Activated naive CD4-positive, alpha-beta T cell treated with anti-CD3 and anti-CD28 coated beads, Interleukin-2, amount 50 U/mL, for 24 hours (primary cell): Measurements from ENCODE around the gene MAIP1.
"Not testable (repeated sequence)": the region's sequence is repeated elsewhere in the genome, so short reads cannot be mapped to it uniquely, and the experiment has no call there.

ENCODE experiments used
- H3K27ac Mint-ChIP-seq: one replicate; pipeline ENCODE4 v1.8.0; 2021; ENCODE audit warnings: mild to moderate bottlenecking, mixed read lengths
- H3K27me3 Mint-ChIP-seq: one replicate; pipeline ENCODE4 v1.8.0; 2021; ENCODE audit warnings: mixed read lengths
- H3K36me3 Mint-ChIP-seq: one replicate; pipeline ENCODE4 v1.8.0; 2021; ENCODE audit warnings: mixed read lengths
- H3K4me1 Mint-ChIP-seq: one replicate; pipeline ENCODE4 v1.8.0; 2021; ENCODE audit warnings: mixed read lengths
- H3K4me3 Mint-ChIP-seq: one replicate; pipeline ENCODE4 v1.8.0; 2021; ENCODE audit warnings: mild to moderate bottlenecking, mixed read lengths
- H3K9me3 Mint-ChIP-seq: one replicate; pipeline ENCODE4 v1.8.0; 2021; ENCODE audit warnings: mixed read lengths

Gene MAIP1, protein sequence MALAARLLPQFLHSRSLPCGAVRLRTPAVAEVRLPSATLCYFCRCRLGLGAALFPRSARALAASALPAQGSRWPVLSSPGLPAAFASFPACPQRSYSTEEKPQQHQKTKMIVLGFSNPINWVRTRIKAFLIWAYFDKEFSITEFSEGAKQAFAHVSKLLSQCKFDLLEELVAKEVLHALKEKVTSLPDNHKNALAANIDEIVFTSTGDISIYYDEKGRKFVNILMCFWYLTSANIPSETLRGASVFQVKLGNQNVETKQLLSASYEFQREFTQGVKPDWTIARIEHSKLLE

DNA sequence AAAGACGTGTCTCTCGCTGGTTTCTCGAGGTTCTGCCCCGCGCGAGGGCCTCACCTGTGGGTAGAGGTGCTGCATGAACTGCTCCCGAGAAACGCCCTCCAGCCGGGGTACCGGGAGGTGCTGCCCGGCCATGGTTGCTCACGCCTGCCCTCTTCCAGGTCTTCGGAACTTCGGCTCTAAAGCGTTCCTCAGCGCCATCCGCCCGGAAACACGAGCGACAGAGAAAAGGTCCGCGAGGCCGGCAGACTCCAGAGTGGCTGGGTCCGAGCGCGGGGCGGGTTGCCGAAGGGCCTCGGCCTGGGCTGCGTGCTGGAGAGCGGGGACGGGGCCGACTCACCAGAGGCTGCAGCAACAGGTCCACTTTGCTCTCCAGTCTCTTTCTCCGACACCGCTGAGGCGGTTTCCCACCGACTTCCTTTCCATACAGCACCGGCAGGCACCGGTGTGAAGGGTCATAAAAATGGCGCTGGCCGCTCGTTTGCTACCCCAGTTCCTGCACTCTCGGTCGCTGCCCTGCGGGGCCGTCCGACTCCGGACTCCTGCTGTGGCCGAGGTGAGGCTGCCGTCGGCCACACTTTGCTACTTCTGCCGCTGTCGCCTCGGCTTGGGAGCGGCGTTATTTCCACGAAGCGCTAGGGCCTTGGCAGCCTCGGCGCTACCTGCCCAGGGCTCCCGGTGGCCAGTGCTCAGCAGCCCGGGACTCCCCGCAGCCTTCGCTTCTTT is at the start of gene MAIP1, which contains the start of gene TYW5:
TSS of gene MAIP1 (plus strand) at position 244 of the 723 bp plus-strand sequence. CDS start at position 461, 217 bp downstream.
TSS of gene TYW5 (minus strand) at position 153 of the 723 bp plus-strand sequence. CDS start at position 132, 21 bp downstream.
- H3K4me3 Mint-ChIP-seq, result peak within 1 kb of the TSS; percentile 99
- H3K27me3 Mint-ChIP-seq, result no peaks in the 10 kb centered on the region
- peak within 1 kb of the TSS; percentile 95 for H3K27ac Mint-ChIP-seq
- peaks cover 53% of the 10 kb centered on the region for H3K4me1 Mint-ChIP-seq
- H3K9me3 Mint-ChIP-seq, result no peaks in the 10 kb centered on the region
- H3K36me3 Mint-ChIP-seq, result peaks cover 3% of the 10 kb centered on the region

DNA sequence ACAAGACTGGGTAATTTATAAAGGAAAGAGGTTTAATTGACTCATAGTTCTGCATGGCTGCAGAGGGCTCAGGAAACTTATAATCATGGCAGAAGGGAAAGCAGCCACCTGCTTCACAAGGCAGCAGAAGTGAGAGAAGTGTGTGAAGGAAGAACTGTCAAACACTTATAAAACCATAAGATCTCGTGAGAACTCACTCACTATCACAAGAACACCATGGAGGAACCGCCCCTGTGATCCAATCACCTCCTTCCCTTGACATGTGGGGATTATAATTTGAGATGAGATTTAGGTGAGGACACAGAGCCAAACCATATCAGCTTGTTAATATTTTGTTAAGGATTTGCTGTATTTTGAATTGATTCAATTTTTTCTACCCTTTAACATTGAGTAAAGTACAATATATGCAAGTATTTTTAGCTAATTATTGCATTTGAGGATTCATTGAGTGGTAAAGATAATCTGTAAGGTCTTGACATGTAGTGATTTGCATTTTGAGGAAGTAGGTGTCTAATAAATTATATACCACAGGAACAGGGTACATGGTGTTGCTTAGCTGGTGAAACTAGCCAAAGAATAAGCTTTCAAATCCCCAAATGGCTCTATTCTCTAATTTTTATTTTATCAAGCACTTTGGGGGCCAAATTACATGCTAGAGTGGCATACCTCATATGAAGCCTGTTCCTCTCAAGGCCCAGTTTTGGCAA is 48.2 kb upstream of the MAIP1 start:
- Mint-ChIP-seq H3K36me3 (no peaks in the 10 kb centered on the region), H3K4me1 (peaks cover 10% of the 10 kb centered on the region), H3K4me3 (no peak overlapping the region), H3K9me3 (no peaks in the 10 kb centered on the region), H3K27me3 (peaks cover 2% of the 10 kb centered on the region), H3K27ac (no peak overlapping the region)

DNA sequence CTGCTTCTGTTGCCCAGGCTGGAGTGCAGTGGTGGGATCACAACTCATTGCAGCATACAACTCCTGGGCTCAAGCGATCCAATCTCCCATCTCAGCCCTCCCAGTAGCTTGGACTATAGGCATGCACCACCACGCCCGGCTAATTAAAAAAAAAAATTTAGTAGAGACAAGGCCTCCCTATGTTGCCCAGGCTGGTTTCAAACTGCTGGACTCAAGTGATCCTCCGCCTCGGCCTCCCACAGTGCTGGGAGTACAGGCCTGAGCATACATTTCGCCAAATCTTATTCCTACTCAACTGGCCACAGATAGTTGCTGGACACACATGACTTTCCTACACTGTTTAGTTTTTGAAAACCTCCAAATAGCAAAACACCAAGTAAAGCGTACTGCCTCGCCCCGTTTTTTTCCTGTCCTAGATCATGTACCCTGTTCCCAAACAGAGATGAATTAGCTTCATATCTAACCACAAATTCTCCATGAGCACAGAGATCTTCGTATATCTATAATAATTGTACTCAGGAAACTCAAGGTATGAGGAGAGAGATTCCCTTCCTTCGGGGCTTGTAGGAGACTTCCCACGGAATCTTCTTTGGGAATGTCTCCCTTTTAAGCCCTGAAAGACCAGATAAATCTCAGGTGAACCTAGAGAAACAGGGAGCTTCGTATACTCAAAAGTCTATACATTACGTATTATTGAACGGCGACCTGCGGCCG is 44.9 kb upstream of the MAIP1 start:
- Mint-ChIP-seq H3K36me3 (no peaks in the 10 kb centered on the region), H3K27me3 (peaks cover 2% of the 10 kb centered on the region), H3K9me3 (no peaks in the 10 kb centered on the region), H3K4me3 (peak overlapping the region; percentile 95), H3K27ac (peak overlapping the region; percentile 66), H3K4me1 (peaks cover 32% of the 10 kb centered on the region)

DNA sequence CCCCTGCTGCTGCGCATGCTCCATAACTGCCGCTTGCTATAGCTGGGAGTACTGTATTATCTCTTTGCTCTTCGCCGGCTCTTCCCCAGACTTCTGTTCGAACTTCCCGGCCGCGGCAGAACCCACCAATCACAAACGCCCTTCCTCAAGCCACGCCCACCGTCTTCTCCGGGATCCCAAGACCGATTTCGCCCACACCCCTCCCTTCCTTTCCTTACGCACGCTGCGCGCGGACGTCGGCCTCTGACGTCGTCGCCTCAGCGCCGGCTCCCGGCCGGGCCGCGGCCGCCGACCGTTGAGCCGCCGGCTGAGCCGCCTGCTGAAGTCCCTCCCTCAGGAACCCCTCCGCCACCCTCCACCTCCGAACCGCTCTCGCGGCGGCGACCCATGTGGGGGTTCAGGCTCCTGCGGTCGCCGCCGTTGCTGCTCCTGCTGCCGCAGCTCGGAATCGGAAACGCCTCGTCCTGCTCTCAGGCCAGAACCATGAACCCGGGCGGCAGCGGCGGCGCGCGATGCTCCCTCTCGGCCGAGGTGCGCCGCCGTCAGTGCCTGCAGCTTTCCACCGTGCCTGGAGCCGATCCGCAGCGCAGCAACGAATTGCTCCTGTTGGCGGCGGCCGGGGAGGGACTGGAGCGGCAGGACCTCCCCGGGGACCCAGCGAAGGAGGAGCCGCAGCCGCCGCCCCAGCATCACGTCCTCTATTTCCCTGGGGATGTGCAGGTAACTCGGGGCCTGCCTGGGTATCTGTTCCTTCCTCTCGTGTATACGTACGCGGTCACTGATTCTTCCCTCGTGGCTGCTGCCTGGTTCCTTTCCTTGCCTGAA is 44.1 kb upstream of the MAIP1 start, which contains the start of gene C2orf69:
TSS of gene C2orf69 (plus strand) at position 242 of the 825 bp plus-strand sequence. CDS start at position 388, 146 bp downstream.
- H3K36me3 Mint-ChIP-seq, result peaks cover 6% of the 10 kb centered on the region
- peaks cover 2% of the 10 kb centered on the region for H3K27me3 Mint-ChIP-seq
- H3K9me3 Mint-ChIP-seq, result no peaks in the 10 kb centered on the region
- H3K27ac Mint-ChIP-seq, result peak within 1 kb of the TSS; percentile 88
- H3K4me1 Mint-ChIP-seq, result peaks cover 32% of the 10 kb centered on the region
- H3K4me3 Mint-ChIP-seq, result peak within 1 kb of the TSS; percentile 95

DNA sequence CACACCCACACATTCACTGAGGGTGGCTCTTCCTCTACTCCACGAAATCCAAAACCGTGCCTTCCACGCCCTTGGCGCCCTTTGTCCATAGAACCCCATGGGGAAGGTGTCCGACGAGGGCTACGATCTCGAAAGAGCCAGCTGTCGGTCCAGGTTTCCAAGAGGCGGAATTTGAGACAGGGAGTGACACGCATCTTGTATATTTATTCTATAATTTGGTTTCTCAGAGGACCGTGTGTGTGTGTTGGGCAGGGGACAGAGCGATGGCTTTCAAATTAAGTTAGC is 43.6 kb upstream of the MAIP1 start:
- peaks cover 12% of the 10 kb centered on the region for H3K36me3 Mint-ChIP-seq
- H3K27ac Mint-ChIP-seq, result peak overlapping the region; percentile 88
- H3K4me3 Mint-ChIP-seq, result peak overlapping the region; percentile 95
- H3K9me3 Mint-ChIP-seq, result no peaks in the 10 kb centered on the region
- H3K27me3 Mint-ChIP-seq, result peaks cover 1% of the 10 kb centered on the region
- peaks cover 32% of the 10 kb centered on the region for H3K4me1 Mint-ChIP-seq

DNA sequence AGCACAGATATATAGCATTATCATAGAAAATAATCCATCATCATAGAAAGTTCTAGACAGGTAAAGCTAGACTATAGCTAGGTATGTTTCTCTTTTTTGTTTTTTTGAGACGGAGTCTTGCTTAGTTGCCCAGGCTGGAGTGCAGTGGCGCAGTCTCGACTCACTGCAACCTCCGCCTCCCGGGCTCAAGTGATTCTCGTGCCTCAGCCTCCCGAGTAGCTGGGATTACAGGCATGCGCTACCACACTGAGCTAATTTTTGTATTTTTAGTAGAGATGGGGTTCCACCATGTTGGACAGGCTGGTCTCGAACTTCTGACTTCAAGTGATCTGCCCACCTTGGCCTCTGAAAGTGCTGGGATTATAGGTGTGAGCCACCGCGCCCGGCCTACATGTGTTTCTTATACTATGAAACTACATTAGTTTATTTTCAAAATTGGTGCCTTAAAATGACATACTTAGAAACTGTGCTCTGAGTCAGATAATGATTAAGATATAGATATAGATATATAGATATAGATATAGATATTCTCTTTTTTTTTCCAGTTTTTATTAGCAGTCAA is 42.7 kb upstream of the MAIP1 start:
- H3K9me3 Mint-ChIP-seq, H3K27me3 Mint-ChIP-seq, H3K27ac Mint-ChIP-seq: not testable (repeated sequence)
- H3K4me1 Mint-ChIP-seq, result peaks cover 35% of the 10 kb centered on the region
- peak overlapping the region; percentile 75 for H3K4me3 Mint-ChIP-seq
- H3K36me3 Mint-ChIP-seq, result peaks cover 20% of the 10 kb centered on the region

DNA sequence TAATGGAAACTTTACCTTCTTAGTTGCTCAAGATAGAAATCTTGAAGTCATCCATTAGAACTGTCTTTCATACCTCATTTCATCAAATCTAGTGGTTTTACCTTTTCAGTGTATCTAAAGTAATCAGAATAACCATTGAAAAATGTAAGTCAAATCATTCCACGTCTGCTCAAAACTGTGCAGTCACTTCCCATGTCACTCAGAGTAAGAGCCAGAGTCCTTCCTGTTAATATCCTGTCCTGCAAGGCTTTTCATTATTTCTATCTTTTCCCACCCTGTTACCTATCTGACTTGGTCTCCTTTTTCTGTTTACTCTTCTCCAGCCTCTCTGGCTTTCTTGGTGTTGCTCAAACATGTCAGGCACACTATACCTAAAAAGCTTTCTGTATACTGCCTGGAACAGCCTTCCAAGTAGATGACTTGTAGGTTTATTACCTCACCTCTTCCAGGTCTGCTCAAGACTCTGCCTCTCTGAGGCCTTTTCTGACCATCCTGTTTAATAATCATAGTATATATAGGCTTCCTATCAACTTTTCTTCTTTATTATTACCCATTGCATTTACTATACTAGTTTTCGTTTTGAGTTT is 40.9 kb upstream of the MAIP1 start:
- H3K27ac Mint-ChIP-seq, result no peak overlapping the region
- no peaks in the 10 kb centered on the region for H3K9me3 Mint-ChIP-seq
- H3K36me3 Mint-ChIP-seq, result peaks cover 26% of the 10 kb centered on the region
- H3K4me3 Mint-ChIP-seq, result peak overlapping the region; percentile 20
- peaks cover 41% of the 10 kb centered on the region for H3K4me1 Mint-ChIP-seq
- H3K27me3 Mint-ChIP-seq, result no peaks in the 10 kb centered on the region

DNA sequence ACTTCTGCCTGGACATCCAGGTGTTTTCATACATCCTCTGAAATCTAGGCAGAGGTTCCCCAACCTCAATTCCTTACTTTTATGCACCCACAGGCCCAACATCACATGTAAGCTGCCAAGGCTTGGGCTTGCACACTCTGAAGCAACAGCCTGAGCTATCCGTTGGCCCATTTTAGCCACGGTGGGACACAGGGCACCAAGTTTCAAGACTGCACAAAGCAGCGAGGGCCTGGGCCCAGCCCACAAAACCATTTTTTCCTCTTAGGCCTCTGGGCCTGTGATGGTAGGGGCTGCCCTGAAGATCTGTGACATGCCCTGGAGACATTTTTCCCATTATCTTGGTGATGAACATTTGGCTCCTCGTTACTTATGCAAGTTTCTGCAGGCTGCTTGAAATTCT is 38.4 kb upstream of the MAIP1 start:
- Mint-ChIP-seq H3K9me3 (no peaks in the 10 kb centered on the region), H3K27ac (no peak overlapping the region), H3K4me1 (peaks cover 32% of the 10 kb centered on the region), H3K27me3 (no peaks in the 10 kb centered on the region), H3K36me3 (peaks cover 26% of the 10 kb centered on the region), H3K4me3 (no peak overlapping the region)

DNA sequence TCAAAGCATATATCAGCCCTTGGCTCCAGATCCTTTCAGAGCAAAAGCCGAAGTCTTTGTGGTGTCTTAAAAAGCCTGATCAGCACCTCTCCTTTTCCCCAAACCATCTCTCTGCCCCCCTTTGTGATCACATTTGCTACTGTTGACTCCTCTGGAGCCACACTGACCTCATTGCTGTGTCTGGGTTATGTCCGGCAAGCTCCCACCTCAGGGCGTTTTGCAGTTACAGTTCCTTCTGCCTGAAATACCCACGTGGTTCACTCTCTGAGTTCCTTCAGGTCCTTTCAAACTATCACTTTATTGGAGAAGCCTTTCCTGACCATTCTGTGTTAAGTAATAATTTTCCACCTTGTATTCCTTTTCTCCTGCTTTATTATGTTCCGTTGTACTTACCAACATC is 32.5 kb upstream of the MAIP1 start:
- Mint-ChIP-seq H3K4me1 (peaks cover 31% of the 10 kb centered on the region), H3K4me3 (no peak overlapping the region), H3K9me3 (no peaks in the 10 kb centered on the region), H3K36me3 (peaks cover 9% of the 10 kb centered on the region), H3K27me3 (no peaks in the 10 kb centered on the region), H3K27ac (no peak overlapping the region)

DNA sequence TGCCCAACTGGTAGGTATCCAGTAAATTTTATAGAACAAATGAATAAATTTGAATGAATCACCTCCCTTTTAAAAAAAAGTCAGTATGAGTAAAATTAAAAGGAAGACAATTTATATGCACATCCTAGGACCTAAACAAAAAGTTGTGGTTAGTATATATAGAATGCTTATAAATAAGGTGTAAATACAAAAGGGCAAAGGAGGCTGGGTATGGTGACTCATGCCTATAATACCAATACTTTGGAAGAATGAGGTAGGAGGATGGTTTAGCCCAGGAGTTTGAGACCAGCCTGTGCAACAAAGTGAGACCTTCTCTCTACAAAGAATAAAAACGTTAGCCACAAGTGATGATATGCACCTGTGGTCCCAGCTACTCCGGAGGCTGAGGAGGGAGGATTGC is 31.5 kb upstream of the MAIP1 start:
- Mint-ChIP-seq H3K4me1 (peaks cover 26% of the 10 kb centered on the region), H3K9me3 (no peaks in the 10 kb centered on the region), H3K27me3 (no peaks in the 10 kb centered on the region), H3K27ac (peak overlapping the region; percentile 18), H3K4me3 (no peak overlapping the region), H3K36me3 (peaks cover 4% of the 10 kb centered on the region)

DNA sequence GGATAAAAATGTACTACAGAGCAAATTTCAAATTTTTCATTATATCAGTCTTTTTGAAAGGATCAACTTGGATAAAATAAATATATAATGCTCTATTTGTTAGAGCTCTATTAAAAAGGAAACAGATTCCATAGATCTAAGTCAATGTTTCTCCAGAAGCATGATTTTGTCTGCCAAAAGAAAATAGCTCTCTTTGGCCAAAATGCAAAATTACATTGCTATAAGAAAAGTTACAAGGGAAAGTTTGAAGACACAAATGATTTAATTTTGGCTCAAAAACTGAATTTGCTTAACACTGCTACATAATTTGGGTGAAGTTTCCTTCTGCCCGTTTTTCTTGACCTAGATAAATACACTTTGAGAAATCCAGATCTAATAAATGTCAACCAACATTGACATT is 28.6 kb upstream of the MAIP1 start:
- peaks cover 25% of the 10 kb centered on the region for H3K4me1 Mint-ChIP-seq
- H3K36me3 Mint-ChIP-seq, result peaks cover 6% of the 10 kb centered on the region
- no peaks in the 10 kb centered on the region for H3K9me3 Mint-ChIP-seq
- H3K27ac Mint-ChIP-seq, result no peak overlapping the region
- H3K27me3 Mint-ChIP-seq, result no peaks in the 10 kb centered on the region
- H3K4me3 Mint-ChIP-seq, result no peak overlapping the region

DNA sequence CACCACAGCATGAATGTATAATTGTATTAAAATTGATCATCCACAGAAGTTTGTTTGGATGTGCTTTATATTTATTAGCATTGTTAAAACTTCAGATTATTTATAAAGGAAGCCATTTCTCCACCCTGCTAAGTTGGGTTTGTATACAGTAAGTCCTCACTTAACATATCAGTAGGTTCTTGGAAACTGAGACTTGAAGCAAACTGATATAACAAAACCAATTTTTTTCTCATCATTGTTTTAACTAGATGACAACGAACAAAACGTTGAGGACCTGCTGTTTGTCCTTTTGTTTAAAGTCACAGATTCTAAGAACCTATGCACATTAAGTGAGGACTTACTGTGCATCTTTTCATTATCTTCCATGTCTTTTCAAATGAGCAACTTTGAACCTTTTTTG is 27.2 kb upstream of the MAIP1 start:
- Mint-ChIP-seq H3K27me3 (no peaks in the 10 kb centered on the region), H3K27ac (peak overlapping the region; percentile 49), H3K4me3 (no peak overlapping the region), H3K36me3 (peaks cover 3% of the 10 kb centered on the region), H3K9me3 (no peaks in the 10 kb centered on the region), H3K4me1 (peaks cover 19% of the 10 kb centered on the region)

DNA sequence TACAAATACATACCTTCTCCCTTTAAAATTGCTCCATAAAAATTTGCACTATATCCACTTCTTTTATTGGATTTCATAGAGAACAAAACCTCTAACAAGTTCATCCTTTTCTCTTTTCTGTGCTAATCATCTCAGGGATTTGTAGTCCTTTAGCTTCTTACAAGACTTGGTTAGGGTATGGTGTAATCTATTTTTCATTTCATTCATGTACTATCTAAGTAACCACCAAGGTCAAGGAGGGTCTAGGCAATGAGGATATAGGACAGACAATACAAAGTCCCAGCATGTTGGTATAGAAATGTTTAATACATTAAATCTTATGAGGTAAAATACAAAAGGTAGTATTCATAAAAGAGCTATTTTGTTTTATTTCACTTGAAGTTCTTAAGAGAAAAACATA is 26.8 kb upstream of the MAIP1 start:
- H3K27ac Mint-ChIP-seq, result peak overlapping the region; percentile 49
- H3K4me1 Mint-ChIP-seq, result peaks cover 18% of the 10 kb centered on the region
- H3K36me3 Mint-ChIP-seq, result peaks cover 3% of the 10 kb centered on the region
- no peak overlapping the region for H3K4me3 Mint-ChIP-seq
- no peaks in the 10 kb centered on the region for H3K9me3 Mint-ChIP-seq
- H3K27me3 Mint-ChIP-seq, result no peaks in the 10 kb centered on the region

DNA sequence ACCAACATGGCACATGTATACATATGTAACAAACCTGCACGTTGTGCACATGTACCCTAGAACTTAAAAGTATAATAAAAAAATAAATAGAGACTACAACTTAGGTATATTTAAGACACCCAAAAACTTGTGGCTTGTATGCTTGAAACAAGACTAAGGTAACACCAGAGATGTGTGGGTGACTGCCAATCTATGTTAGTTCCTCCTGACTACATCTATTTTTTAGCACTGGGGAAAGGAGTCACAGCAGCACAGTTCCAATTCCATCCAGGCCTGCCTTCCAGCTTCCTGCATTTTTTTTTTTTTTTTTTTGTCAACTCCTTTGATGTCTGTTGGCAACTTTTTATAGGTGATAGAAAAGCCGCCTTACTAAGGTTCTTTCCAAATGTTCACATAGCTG is 26.1 kb upstream of the MAIP1 start:
- H3K27ac Mint-ChIP-seq, result no peak overlapping the region
- peaks cover 11% of the 10 kb centered on the region for H3K4me1 Mint-ChIP-seq
- H3K9me3 Mint-ChIP-seq, result no peaks in the 10 kb centered on the region

More for the DNA sequence above, 26.1 kb upstream of the MAIP1 start:
- peaks cover 3% of the 10 kb centered on the region for H3K36me3 Mint-ChIP-seq
- H3K27me3 Mint-ChIP-seq, result no peaks in the 10 kb centered on the region
- no peak overlapping the region for H3K4me3 Mint-ChIP-seq
